SU-DHL-6 (cell line): Measurements from ENCODE around the gene IRF9.

ENCODE experiments used
- H2AFZ ChIP-seq: fragments of 200-600 bp; sonication (generic); 2 replicates; pipeline ENCODE4 v1.6.1; 2014; ENCODE audit warnings: low read depth, mild to moderate bottlenecking, moderate library complexity, mixed read lengths, antibody characterized with exemption, low read length; ENCODE audit not compliant: severe bottlenecking
- H3F3A ChIP-seq: fragments of 200-600 bp; shearing (Covaris generic); 2 replicates; pipeline ENCODE4 v1.6.0; 2016; ENCODE audit warnings: antibody characterized with exemption, mild to moderate bottlenecking; ENCODE audit not compliant: insufficient read depth
- H3K27ac ChIP-seq: fragments of 200-600 bp; sonication (generic); 2 replicates; pipeline ENCODE4 v1.5.1; 2016; ENCODE audit warnings: low read depth, mild to moderate bottlenecking, low read length, moderate library complexity, mixed read lengths
- H3K27me3 ChIP-seq: fragments of 200-600 bp; sonication (generic), shearing (Covaris generic); 2 replicates; pipeline ENCODE4 v1.6.0; 2014; ENCODE audit warnings: mild to moderate bottlenecking, low read length
- H3K36me3 ChIP-seq: fragments of 200-600 bp; sonication (generic); 2 replicates; pipeline ENCODE4 v1.6.1; 2014; ENCODE audit warnings: mild to moderate bottlenecking, low read length, mixed read lengths
- H3K4me2 ChIP-seq: fragments of 300-600, 200-600 bp; shearing (Covaris generic), sonication (generic); 2 replicates; pipeline ENCODE4 v1.6.0; 2014; ENCODE audit warnings: low read length, low read depth, mild to moderate bottlenecking; ENCODE audit not compliant: poor library complexity, severe bottlenecking
- H3K4me3 ChIP-seq: fragments of 200-600 bp; sonication (generic); 2 replicates; pipeline ENCODE4 v1.5.1; 2014; ENCODE audit warnings: antibody characterized with exemption, low read length, mild to moderate bottlenecking, mixed read lengths; ENCODE audit not compliant: insufficient read depth, poor library complexity, severe bottlenecking
- H3K79me2 ChIP-seq: fragments of 200-600 bp; sonication (generic); 2 replicates; pipeline ENCODE4 v1.6.1; 2014; ENCODE audit warnings: mild to moderate bottlenecking, low read length, moderate library complexity; ENCODE audit not compliant: insufficient read depth
- H3K9ac ChIP-seq: fragments of 200-600 bp; sonication (generic); 2 replicates; pipeline ENCODE4 v1.7.0; 2014; ENCODE audit warnings: mild to moderate bottlenecking, low read length
- H3K9me2 ChIP-seq: fragments of 200-600 bp; sonication (generic); replicated peaks from 2 replicates; pipeline ENCODE4 v1.6.1; 2014; ENCODE audit warnings: low read length; ENCODE audit not compliant: insufficient read depth
- H3K9me3 ChIP-seq: fragments of 200-600 bp; sonication (generic); 2 replicates; pipeline ENCODE4 v1.6.1; 2014; ENCODE audit warnings: low read length, mixed read lengths; ENCODE audit not compliant: insufficient read depth
- H4K20me1 ChIP-seq: fragments of 200-600 bp; sonication (generic); 2 replicates; pipeline ENCODE4 v1.6.1; 2014; ENCODE audit warnings: low read depth, mild to moderate bottlenecking, antibody characterized with exemption, low read length, moderate library complexity, mixed read lengths
- CTCF ChIP-seq: fragments of 200-600 bp; sonication (generic); IDR thresholded peaks from one replicate; pipeline ENCODE4 v1.5.1; 2017; ENCODE audit warnings: antibody characterized with exemption, mild to moderate bottlenecking, low read length, moderate library complexity; ENCODE audit not compliant: insufficient read depth, poor library complexity, severe bottlenecking
- EZH2phosphoT487 ChIP-seq: fragments of 200-600 bp; sonication (generic), shearing (Covaris generic); conservative IDR thresholded peaks from 2 replicates; pipeline ENCODE4 v1.6.1; 2018; ENCODE audit warnings: mild to moderate bottlenecking, antibody characterized with exemption, low read length, moderate library complexity, mixed read lengths

The IRF9 gene

GRCh38 chr14:24150567-24150966 is 10.5 kb upstream of the IRF9 start:
- peaks cover 22% of the 10 kb centered on the region for H3K79me2 ChIP-seq
- no peak overlapping the region for H2AFZ ChIP-seq
- no peak overlapping the region for H3K27ac ChIP-seq
- TF ChIP-seq CTCF (no peak), EZH2phosphoT487 (no peak)
- H3K27me3 ChIP-seq: no peaks in the 10 kb centered on the region
- no peaks in the 10 kb centered on the region for H4K20me1 ChIP-seq
- H3K9me3 ChIP-seq: no peaks in the 10 kb centered on the region
- H3K4me2 ChIP-seq: no peak overlapping the region
- no peak overlapping the region for H3K9ac ChIP-seq
- H3K36me3 ChIP-seq: no peaks in the 10 kb centered on the region
- H3K9me2 ChIP-seq: no peaks in the 10 kb centered on the region
- 0 out of 2 replicates have a peak, but pooled peaks cover 3% of the 10 kb centered on the region for H3F3A ChIP-seq
- H3K4me3 ChIP-seq: no peak overlapping the region

- Histone ChIP-seq H3K4me2 (no peak overlapping the region), H3K9ac (no peak overlapping the region), H4K20me1 (no peaks in the 10 kb centered on the region), H3F3A (0 out of 2 replicates have a peak, but pooled peaks cover 3% of the 10 kb centered on the region), H3K27ac (no peak overlapping the region), H2AFZ (no peak overlapping the region), H3K79me2 (peaks cover 18% of the 10 kb centered on the region), H3K9me2 (no peaks in the 10 kb centered on the region), H3K9me3 (no peaks in the 10 kb centered on the region), H3K4me3 (no peak overlapping the region), H3K27me3 (no peaks in the 10 kb centered on the region), H3K36me3 (no peaks in the 10 kb centered on the region)
- TF ChIP-seq EZH2phosphoT487: no peak
- TF ChIP-seq CTCF: no peak
Measured at GRCh38 chr14:24150993-24151392, 10.1 kb upstream of the IRF9 start.

GRCh38 chr14:24151404-24152080 is 9.5 kb upstream of the IRF9 start:
- Histone ChIP-seq H3K9ac (no peak overlapping the region), H3K4me2 (no peak overlapping the region), H3F3A (0 out of 2 replicates have a peak, but pooled peaks cover 3% of the 10 kb centered on the region), H3K79me2 (peaks cover 14% of the 10 kb centered on the region), H3K4me3 (no peak overlapping the region), H3K9me2 (no peaks in the 10 kb centered on the region), H3K27me3 (no peaks in the 10 kb centered on the region), H3K9me3 (no peaks in the 10 kb centered on the region), H2AFZ (no peak overlapping the region), H3K27ac (no peak overlapping the region), H3K36me3 (no peaks in the 10 kb centered on the region), H4K20me1 (no peaks in the 10 kb centered on the region)
- TF ChIP-seq CTCF (no peak), EZH2phosphoT487 (no peak)
